ENCODE measurements around the gene TNFRSF14.
"Not testable (repeated sequence)": the region's sequence is repeated elsewhere in the genome, so short reads cannot be mapped to it uniquely, and the experiment has no call there.

Gene TNFRSF14

GRCh38 chr1:2569060-2569459, 12.9 kb downstream of the TNFRSF14 start:
- peak; percentile 67 for DNase-seq

GRCh38 chr1:2569703-2570102, 13.5 kb downstream of the TNFRSF14 start:
- DNase-seq = not testable (repeated sequence)

GRCh38 chr1:2570332-2570731, 14.2 kb downstream of the TNFRSF14 start:
- DNase-seq = no peak

- DNase-seq = no peak
Measured at GRCh38 chr1:2571348-2571747, 15.2 kb downstream of the TNFRSF14 start.

- DNase-seq = no peak
Measured at GRCh38 chr1:2573250-2573920, 17.2 kb downstream of the TNFRSF14 start.

GRCh38 chr1:2574350-2574749, 18.2 kb downstream of the TNFRSF14 start:
- DNase-seq = no peak

- DNase-seq = no peak
Measured at GRCh38 chr1:2575801-2576663, 19.9 kb downstream of the TNFRSF14 start.

GRCh38 chr1:2577565-2578075, 21.4 kb downstream of the TNFRSF14 start:
- DNase-seq = not testable (repeated sequence)

GRCh38 chr1:2578758-2579118, 22.6 kb downstream of the TNFRSF14 start:
- DNase-seq = no peak

GRCh38 chr1:2580691-2581090, 24.5 kb downstream of the TNFRSF14 start:
- DNase-seq = no peak

- no peak for DNase-seq
Measured at GRCh38 chr1:2582391-2582790, 26.2 kb downstream of the TNFRSF14 start.

GRCh38 chr1:2583331-2583791, 27.2 kb downstream of the TNFRSF14 start:
- no peak for DNase-seq

- no peak for DNase-seq
Measured at GRCh38 chr1:2583871-2584351, 27.7 kb downstream of the TNFRSF14 start.

- peak; percentile 46 for DNase-seq
Measured at GRCh38 chr1:2584686-2585317, 28.6 kb downstream of the TNFRSF14 start.

GRCh38 chr1:2585318-2586092, 29.3 kb downstream of the TNFRSF14 start:
- DNase-seq = peak; percentile 81

GRCh38 chr1:2586154-2587070, 30.2 kb downstream of the TNFRSF14 start, which contains the start of gene PRXL2B:
TSS of gene PRXL2B (plus strand) at chr1:2586777. CDS start at chr1:2586886, 109 bp downstream.
- peak; percentile 93 for DNase-seq

- DNase-seq = peak; percentile 70
Measured at GRCh38 chr1:2587071-2587859, 31.1 kb downstream of the TNFRSF14 start.

- no peak for DNase-seq
Measured at GRCh38 chr1:2587860-2588571, 31.8 kb downstream of the TNFRSF14 start.

GRCh38 chr1:2588661-2589430, 32.7 kb downstream of the TNFRSF14 start:
- DNase-seq = no peak

Measured in retina (tissue), 1 donor.